GM06990 (cell line): ENCODE data around the gene FRAS1.
"Not testable (repeated sequence)": the region's sequence is repeated elsewhere in the genome, so short reads cannot be mapped to it uniquely, and the experiment has no call there.

Source experiments
- DNase-seq: peaks from one replicate; pipeline ENCODE4 v3.0.0-alpha.2; 2011; ENCODE audit not compliant: insufficient read length; ENCODE audit errors: extremely low read depth
- H3K27me3 ChIP-seq: replicated peaks from 2 replicates; pipeline ENCODE4 v1.6.0; 2011; ENCODE audit warnings: low read length; ENCODE audit not compliant: control insufficient read depth, insufficient read depth
- H3K36me3 ChIP-seq: 2 replicates; pipeline ENCODE4 v1.5.1; 2011; ENCODE audit warnings: low read length; ENCODE audit not compliant: control insufficient read depth, insufficient read depth
- H3K4me3 ChIP-seq: replicated peaks from 2 replicates; pipeline ENCODE4 v1.5.1; 2011; ENCODE audit warnings: low read depth, mild to moderate bottlenecking, control low read depth, low read length
- TF ChIP-seq, protein P1 (sequence below): IDR thresholded peaks from 2 replicates; pipeline ENCODE4 v1.5.1; 2011; ENCODE audit warnings: low read length, control low read depth, mild to moderate bottlenecking, inconsistent platforms; ENCODE audit not compliant: insufficient read depth, poor library complexity, severe bottlenecking

FRAS1 gene

DNA sequence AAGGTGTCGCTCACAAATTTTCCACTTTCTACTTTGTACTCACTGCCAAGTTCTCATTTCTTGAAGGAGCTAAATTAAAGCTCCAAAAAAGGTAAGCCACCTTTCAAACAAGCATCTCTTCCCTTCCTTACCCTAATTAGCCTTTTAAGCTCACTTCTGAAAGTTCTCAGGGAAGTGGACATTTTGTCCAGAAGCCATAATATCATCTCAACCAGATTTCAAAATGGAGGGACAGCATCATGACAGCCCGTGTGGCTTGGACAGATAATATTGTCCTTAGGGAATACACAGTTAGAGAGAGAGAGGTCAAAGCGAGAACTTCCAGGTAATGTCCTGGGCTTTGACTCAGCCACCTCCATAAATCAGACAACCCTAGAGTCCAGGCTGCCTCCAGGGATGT, 400.6 kb downstream of the FRAS1 start:
- Histone ChIP-seq H3K27me3 (no peaks in the 10 kb centered on the region; the same call in 1 of the 2 replicates), H3K36me3 (no peaks in the 10 kb centered on the region), H3K4me3 (no peak overlapping the region)
- DNase-seq = no peak
- TF ChIP-seq, protein P1, sequence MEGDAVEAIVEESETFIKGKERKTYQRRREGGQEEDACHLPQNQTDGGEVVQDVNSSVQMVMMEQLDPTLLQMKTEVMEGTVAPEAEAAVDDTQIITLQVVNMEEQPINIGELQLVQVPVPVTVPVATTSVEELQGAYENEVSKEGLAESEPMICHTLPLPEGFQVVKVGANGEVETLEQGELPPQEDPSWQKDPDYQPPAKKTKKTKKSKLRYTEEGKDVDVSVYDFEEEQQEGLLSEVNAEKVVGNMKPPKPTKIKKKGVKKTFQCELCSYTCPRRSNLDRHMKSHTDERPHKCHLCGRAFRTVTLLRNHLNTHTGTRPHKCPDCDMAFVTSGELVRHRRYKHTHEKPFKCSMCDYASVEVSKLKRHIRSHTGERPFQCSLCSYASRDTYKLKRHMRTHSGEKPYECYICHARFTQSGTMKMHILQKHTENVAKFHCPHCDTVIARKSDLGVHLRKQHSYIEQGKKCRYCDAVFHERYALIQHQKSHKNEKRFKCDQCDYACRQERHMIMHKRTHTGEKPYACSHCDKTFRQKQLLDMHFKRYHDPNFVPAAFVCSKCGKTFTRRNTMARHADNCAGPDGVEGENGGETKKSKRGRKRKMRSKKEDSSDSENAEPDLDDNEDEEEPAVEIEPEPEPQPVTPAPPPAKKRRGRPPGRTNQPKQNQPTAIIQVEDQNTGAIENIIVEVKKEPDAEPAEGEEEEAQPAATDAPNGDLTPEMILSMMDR = no peak

DNA sequence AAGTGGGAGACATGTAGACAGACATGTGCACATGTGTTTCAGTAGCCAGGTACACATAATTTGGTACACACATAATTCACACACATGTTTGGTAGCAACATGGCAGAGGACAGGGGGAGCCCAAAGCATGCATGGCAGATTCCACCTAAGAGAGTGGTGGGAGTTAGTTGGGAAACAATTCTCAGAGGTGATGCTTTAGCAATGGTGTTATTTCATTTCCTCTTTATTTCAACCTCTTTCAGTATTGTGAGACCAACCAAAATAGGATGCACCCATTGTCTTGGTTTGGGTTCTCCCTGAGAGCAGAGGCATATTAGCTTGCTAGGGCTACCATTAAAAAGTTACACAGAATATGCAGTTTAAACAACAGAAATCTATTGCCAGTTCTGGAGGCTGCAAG, 402.2 kb downstream of the FRAS1 start:
- H3K36me3 ChIP-seq = no peaks in the 10 kb centered on the region

DNA sequence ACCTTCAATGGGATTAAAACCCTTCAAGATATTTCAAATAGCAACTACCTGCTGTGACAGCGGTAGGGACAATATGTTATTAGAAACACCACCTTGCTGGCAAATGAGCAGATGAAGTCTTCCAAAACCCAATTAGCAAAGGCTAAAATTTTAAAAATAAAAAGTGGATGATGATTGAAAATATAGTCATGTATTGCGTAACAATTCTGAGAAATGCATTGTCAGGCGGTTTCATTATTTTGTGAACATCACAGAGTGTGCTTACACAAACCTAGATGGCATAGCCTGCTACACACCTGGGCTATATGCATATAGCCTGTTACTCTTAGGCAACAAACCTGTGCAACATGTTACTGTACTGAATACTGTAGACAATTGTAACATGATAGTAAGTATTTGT, 403.2 kb downstream of the FRAS1 start:
- Histone ChIP-seq H3K4me3 (no peak overlapping the region), H3K36me3 (no peaks in the 10 kb centered on the region), H3K27me3 (no peaks in the 10 kb centered on the region)
- TF ChIP-seq, protein P1 = no peak
- no peak for DNase-seq

More for the DNA sequence above, 402.2 kb downstream of the FRAS1 start:
- TF ChIP-seq, protein P1 = no peak
- Histone ChIP-seq H3K27me3 (no peaks in the 10 kb centered on the region; the same call in 1 of the 2 replicates), H3K4me3 (no peak overlapping the region)
- no peak for DNase-seq

DNA sequence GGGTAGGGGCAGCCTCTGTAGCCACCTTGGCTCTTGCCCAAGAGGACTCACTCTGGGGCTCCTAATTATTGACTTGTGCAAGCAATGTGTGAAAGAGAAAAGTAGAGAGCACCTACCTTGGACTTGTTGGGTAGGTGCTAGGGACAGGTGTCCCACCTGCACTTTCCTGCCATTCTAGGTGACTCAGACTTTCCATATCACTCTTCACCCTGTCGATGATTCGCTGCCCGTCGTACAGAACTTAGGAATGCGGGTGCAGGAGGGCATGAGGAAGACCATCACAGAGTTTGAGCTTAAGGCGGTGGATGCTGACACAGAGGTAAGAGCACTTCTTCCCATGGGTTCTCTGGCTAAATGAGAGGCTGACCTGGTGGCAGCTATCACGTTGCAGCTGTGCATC, 407.1 kb downstream of the FRAS1 start:
- Histone ChIP-seq H3K4me3 (no peak overlapping the region), H3K36me3 (no peaks in the 10 kb centered on the region), H3K27me3 (no peaks in the 10 kb centered on the region)
- no peak for DNase-seq
- TF ChIP-seq, protein P1 = no peak

DNA sequence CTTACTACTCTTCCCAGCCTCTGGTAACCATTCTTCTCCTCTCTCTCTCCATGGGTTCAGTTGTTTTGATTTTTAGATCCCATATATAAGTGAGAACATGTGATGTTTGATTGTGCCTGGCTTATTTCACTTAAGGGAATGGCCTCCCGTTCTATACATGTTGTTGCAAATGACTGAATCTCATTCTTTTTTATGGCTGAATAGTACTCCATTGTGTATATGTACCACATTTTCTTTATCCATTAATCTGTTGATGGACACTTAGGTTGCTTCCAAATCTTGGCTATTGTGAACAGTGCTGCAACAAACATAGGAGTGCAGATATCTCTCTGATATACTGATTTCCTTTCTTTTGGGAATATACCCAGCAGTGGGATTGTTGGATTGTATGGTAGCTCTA, 410.1 kb downstream of the FRAS1 start:
- H3K36me3 ChIP-seq = not testable (repeated sequence)

DNA sequence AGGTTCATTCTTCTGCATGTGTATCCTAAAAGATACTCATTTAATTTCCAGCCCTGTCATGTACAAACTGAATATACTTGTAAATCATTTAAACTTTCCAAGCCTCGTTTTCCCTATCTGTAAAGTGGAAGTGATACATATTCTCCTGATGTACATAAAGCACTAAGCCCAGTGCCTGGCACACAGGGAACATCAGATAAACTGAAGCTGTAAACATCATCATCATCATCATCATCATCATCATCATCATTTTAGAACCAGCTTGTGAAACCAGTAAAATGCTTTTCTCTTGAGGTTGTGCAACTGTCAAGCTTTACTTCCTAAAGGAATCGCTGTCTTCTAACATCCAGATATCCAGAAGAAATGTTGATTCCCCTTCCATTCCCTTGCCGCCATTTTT, 411.1 kb downstream of the FRAS1 start:
- no peaks in the 10 kb centered on the region for H3K27me3 ChIP-seq
- H3K4me3 ChIP-seq = no peak overlapping the region
- no peaks in the 10 kb centered on the region for H3K36me3 ChIP-seq
- DNase-seq = no peak
- TF ChIP-seq, protein P1 = no peak

More for the DNA sequence above, 410.1 kb downstream of the FRAS1 start:
- not testable (repeated sequence) for H3K4me3 ChIP-seq, H3K27me3 ChIP-seq, DNase-seq
